Measurements from ENCODE around the gene MISP3. TPM values are rescaled to one million over a fixed set of nuclear protein-coding genes. Genes with fewer than 3 reads are reported as not detected.
A peak's percentile ranks its signal among the peaks of the same experiment; 100 is the strongest.

MISP3 gene
- total RNA-seq, 2 donors from 2014 or later: 4.6 to 5.8 TPM

- Mint-ChIP-seq H3K4me1 (ENCODE audit: low read depth) (peaks cover 22% of the 10 kb centered on the region), H3K9me3 (no peaks in the 10 kb centered on the region), H3K27ac (no peak overlapping the region), H3K4me3 (peak overlapping the region; percentile 45 to 59), H3K36me3 (ENCODE audit: insufficient read depth in 2 of 2) (peaks cover 6 to 9% of the 10 kb centered on the region in 2 donors), H3K27me3 (ENCODE audit: low read depth) (peaks cover 34% of the 10 kb centered on the region)
- ATAC-seq (replicated peaks in 1 of 2) (no peak), DNase-seq (no peak)
Observed at GRCh38 chr19:14056741-14057356, 15.7 kb upstream of the MISP3 start.

GRCh38 chr19:14058182-14059092 is 14.1 kb upstream of the MISP3 start:
- peak overlapping the region; percentile 85 to 86 for H3K4me3 Mint-ChIP-seq
- no peaks in the 10 kb centered on the region for H3K36me3 Mint-ChIP-seq (ENCODE audit: insufficient read depth in 2 of 2)
- no peak for DNase-seq
- no peak overlapping the region for H3K27ac Mint-ChIP-seq
- peaks cover 34% of the 10 kb centered on the region for H3K27me3 Mint-ChIP-seq (ENCODE audit: low read depth)
- ATAC-seq (replicated peaks in 1 of 2): no peak
- peaks cover 22% of the 10 kb centered on the region for H3K4me1 Mint-ChIP-seq (ENCODE audit: low read depth)
- no peaks in the 10 kb centered on the region for H3K9me3 Mint-ChIP-seq

- Mint-ChIP-seq H3K27me3 (ENCODE audit: low read depth) (peaks cover 34% of the 10 kb centered on the region), H3K36me3 (ENCODE audit: insufficient read depth in 2 of 2) (no peaks in the 10 kb centered on the region), H3K27ac (no peak overlapping the region), H3K4me1 (ENCODE audit: low read depth) (peaks cover 22% of the 10 kb centered on the region), H3K9me3 (no peaks in the 10 kb centered on the region), H3K4me3 (peak overlapping the region; percentile 85 to 86)
- ATAC-seq (replicated peaks in 1 of 2): peak; percentile 45 to 59
- DNase-seq: peak; percentile 63 to 65
Observed at GRCh38 chr19:14059093-14059480, 13.5 kb upstream of the MISP3 start.

GRCh38 chr19:14059652-14060155 is 12.9 kb upstream of the MISP3 start:
- Mint-ChIP-seq H3K36me3 (ENCODE audit: insufficient read depth in 2 of 2) (no peaks in the 10 kb centered on the region), H3K27ac (no peak overlapping the region), H3K4me3 (peak overlapping the region in 1 of 2 donors; percentile 26), H3K4me1 (ENCODE audit: low read depth) (peaks cover 22% of the 10 kb centered on the region), H3K9me3 (no peaks in the 10 kb centered on the region), H3K27me3 (ENCODE audit: low read depth) (peaks cover 34% of the 10 kb centered on the region)
- DNase-seq (no peak), ATAC-seq (replicated peaks in 1 of 2) (no peak)

GRCh38 chr19:14061081-14061749 is 11.4 kb upstream of the MISP3 start:
- no peak for DNase-seq
- Mint-ChIP-seq H3K4me3 (no peak overlapping the region), H3K27me3 (ENCODE audit: low read depth) (peaks cover 34% of the 10 kb centered on the region), H3K4me1 (ENCODE audit: low read depth) (peaks cover 22% of the 10 kb centered on the region), H3K9me3 (no peaks in the 10 kb centered on the region), H3K36me3 (ENCODE audit: insufficient read depth in 2 of 2) (no peaks in the 10 kb centered on the region), H3K27ac (no peak overlapping the region)
- no peak for ATAC-seq (replicated peaks in 1 of 2)

GRCh38 chr19:14061751-14062557 is 10.6 kb upstream of the MISP3 start, which contains the start of gene PALM3:
Gene PALM3 (minus strand): TSS chr19:14062076. CDS start chr19:14061980, 96 bp downstream.
- Mint-ChIP-seq H3K36me3 (ENCODE audit: insufficient read depth in 2 of 2) (no peaks in the 10 kb centered on the region), H3K27me3 (ENCODE audit: low read depth) (peaks cover 34% of the 10 kb centered on the region), H3K4me3 (no peak within 1 kb of the TSS), H3K4me1 (ENCODE audit: low read depth) (peaks cover 22% of the 10 kb centered on the region), H3K9me3 (no peaks in the 10 kb centered on the region), H3K27ac (no peak within 1 kb of the TSS)
- no peak for DNase-seq
- no peak for ATAC-seq (replicated peaks in 1 of 2)

GRCh38 chr19:14062558-14062855 is 10.1 kb upstream of the MISP3 start:
- H3K27ac Mint-ChIP-seq: no peak overlapping the region
- no peak overlapping the region for H3K4me3 Mint-ChIP-seq

GRCh38 chr19:14063105-14063504 is 9.5 kb upstream of the MISP3 start:
- no peak overlapping the region for H3K27ac Mint-ChIP-seq
- no peak for ATAC-seq (replicated peaks in 1 of 2)

More at GRCh38 chr19:14062558-14062855, 10.1 kb upstream of the MISP3 start:
- ATAC-seq (replicated peaks in 1 of 2) (no peak), DNase-seq (no peak)
- H3K27me3 Mint-ChIP-seq (ENCODE audit: low read depth): peaks cover 34% of the 10 kb centered on the region
- no peaks in the 10 kb centered on the region for H3K9me3 Mint-ChIP-seq
- H3K36me3 Mint-ChIP-seq (ENCODE audit: insufficient read depth in 2 of 2): no peaks in the 10 kb centered on the region
- peaks cover 22% of the 10 kb centered on the region for H3K4me1 Mint-ChIP-seq (ENCODE audit: low read depth)

GRCh38 chr19:14066134-14066533 is 6.5 kb upstream of the MISP3 start:
- Mint-ChIP-seq H3K9me3 (no peaks in the 10 kb centered on the region), H3K27me3 (ENCODE audit: low read depth) (no peaks in the 10 kb centered on the region), H3K27ac (no peak overlapping the region), H3K36me3 (ENCODE audit: insufficient read depth in 2 of 2) (no peaks in the 10 kb centered on the region), H3K4me3 (no peak overlapping the region), H3K4me1 (ENCODE audit: low read depth) (no peaks in the 10 kb centered on the region)
- DNase-seq: no peak
- peak in 1 of 2 donors; percentile 13 for ATAC-seq (replicated peaks in 1 of 2)

More at GRCh38 chr19:14063105-14063504, 9.5 kb upstream of the MISP3 start:
- Mint-ChIP-seq H3K9me3 (no peaks in the 10 kb centered on the region), H3K36me3 (ENCODE audit: insufficient read depth in 2 of 2) (no peaks in the 10 kb centered on the region), H3K4me3 (no peak overlapping the region), H3K4me1 (ENCODE audit: low read depth) (peaks cover 16% of the 10 kb centered on the region), H3K27me3 (ENCODE audit: low read depth) (peaks cover 28% of the 10 kb centered on the region)
- DNase-seq: no peak

- DNase-seq (no peak), ATAC-seq (replicated peaks in 1 of 2) (no peak)
- Mint-ChIP-seq H3K36me3 (ENCODE audit: insufficient read depth in 2 of 2) (peaks cover 0 to 4% of the 10 kb centered on the region in 2 donors), H3K9me3 (no peaks in the 10 kb centered on the region), H3K27me3 (ENCODE audit: low read depth) (no peaks in the 10 kb centered on the region), H3K4me3 (peak overlapping the region; percentile 53 to 56), H3K27ac (no peak overlapping the region), H3K4me1 (ENCODE audit: low read depth) (peaks cover 10% of the 10 kb centered on the region)
Observed at GRCh38 chr19:14070268-14071050, 2.1 kb upstream of the MISP3 start.

- H3K27me3 Mint-ChIP-seq (ENCODE audit: low read depth): no peaks in the 10 kb centered on the region
Observed at GRCh38 chr19:14073261-14073924, 807 bp downstream of the MISP3 start.

More at GRCh38 chr19:14073261-14073924, 807 bp downstream of the MISP3 start:
- Mint-ChIP-seq H3K9me3 (no peaks in the 10 kb centered on the region), H3K4me1 (ENCODE audit: low read depth) (peaks cover 10% of the 10 kb centered on the region), H3K36me3 (ENCODE audit: insufficient read depth in 2 of 2) (peaks cover 0 to 4% of the 10 kb centered on the region in 2 donors), H3K27ac (peak overlapping the region; percentile 32), H3K4me3 (peak overlapping the region; percentile 98 to 99)
- peak; percentile 83 to 90 for DNase-seq
- ATAC-seq (replicated peaks in 1 of 2): peak; percentile 75 to 76
